ENCODE results near the gene TRERF1. TPM values are rescaled to one million over a fixed set of nuclear protein-coding genes. Genes with fewer than 3 reads are reported as not detected.

TRERF1 gene
- total and polyA plus RNA-seq, 2 experiments from 2014 or later: 11.2 to 20.6 TPM

DNA sequence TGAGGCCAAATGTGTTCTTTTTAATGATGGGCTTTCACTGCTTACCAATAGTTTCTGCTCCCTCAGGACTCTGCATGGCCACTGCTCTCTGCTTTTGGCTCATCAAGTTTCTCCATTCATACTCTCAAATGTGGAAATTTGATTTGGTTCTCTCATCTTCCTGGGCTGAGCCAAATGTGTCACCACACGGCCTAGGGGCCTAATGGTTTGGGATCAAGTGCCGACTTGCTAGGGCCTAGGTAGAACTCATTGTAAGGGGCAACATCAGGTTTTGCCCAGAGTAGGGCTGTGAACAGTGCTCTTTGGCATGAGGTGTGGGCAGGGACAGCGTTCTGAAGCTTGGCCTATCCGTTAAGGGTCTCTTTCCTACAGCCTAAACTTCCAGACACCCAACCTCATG lies 230.2 kb downstream of the TRERF1 start:
- Histone ChIP-seq H3K4me3 (no peak overlapping the region), H4K20me1 (replicated peaks; ENCODE audit: insufficient read depth) (no peaks in the 10 kb centered on the region), H3K9me2 (ENCODE audit: insufficient read depth) (no peaks in the 10 kb centered on the region), H3K4me1 (ENCODE audit: insufficient read depth) (peaks cover 4% of the 10 kb centered on the region; the same call in 1 of the 2 replicates), H3K36me3 (ENCODE audit: insufficient read depth) (no peaks in the 10 kb centered on the region), H3K27ac (ENCODE audit: low read depth) (no peak overlapping the region), H3F3A (replicated peaks; ENCODE audit: low read depth) (peaks cover 16% of the 10 kb centered on the region; the same call in 1 of the 2 replicates), H3K79me2 (replicated peaks; ENCODE audit: insufficient read depth) (peaks cover 8% of the 10 kb centered on the region), H2AFZ (no peak overlapping the region), H3K27me3 (ENCODE audit: insufficient read depth) (no peaks in the 10 kb centered on the region), H3K4me2 (no peak overlapping the region)
- DNase-seq (ENCODE audit: low spot score) (no peak), ATAC-seq (no peak)
- Mint-ChIP-seq H3K27me3 (ENCODE audit: insufficient read depth, low read depth, poor library complexity) (peaks cover 6% of the 10 kb centered on the region), H3K4me1 (peaks cover 12% of the 10 kb centered on the region), H3K27ac (no peak overlapping the region), H3K9me3 (no peaks in the 10 kb centered on the region), H3K36me3 (ENCODE audit: low read depth) (peaks cover 1% of the 10 kb centered on the region; the same call in 1 of the 3 replicates), H3K4me3 (no peak overlapping the region)
- TF ChIP-seq, protein P1, sequence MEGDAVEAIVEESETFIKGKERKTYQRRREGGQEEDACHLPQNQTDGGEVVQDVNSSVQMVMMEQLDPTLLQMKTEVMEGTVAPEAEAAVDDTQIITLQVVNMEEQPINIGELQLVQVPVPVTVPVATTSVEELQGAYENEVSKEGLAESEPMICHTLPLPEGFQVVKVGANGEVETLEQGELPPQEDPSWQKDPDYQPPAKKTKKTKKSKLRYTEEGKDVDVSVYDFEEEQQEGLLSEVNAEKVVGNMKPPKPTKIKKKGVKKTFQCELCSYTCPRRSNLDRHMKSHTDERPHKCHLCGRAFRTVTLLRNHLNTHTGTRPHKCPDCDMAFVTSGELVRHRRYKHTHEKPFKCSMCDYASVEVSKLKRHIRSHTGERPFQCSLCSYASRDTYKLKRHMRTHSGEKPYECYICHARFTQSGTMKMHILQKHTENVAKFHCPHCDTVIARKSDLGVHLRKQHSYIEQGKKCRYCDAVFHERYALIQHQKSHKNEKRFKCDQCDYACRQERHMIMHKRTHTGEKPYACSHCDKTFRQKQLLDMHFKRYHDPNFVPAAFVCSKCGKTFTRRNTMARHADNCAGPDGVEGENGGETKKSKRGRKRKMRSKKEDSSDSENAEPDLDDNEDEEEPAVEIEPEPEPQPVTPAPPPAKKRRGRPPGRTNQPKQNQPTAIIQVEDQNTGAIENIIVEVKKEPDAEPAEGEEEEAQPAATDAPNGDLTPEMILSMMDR (conservative IDR thresholded peaks at IDR 0.05; ENCODE audit: low read depth in 2 of 2): no peak
- TF ChIP-seq ZNF331 (CRISPR knock-in tag; IDR thresholded peaks at IDR 0.05; ENCODE audit: low read depth): no peak
- TF ChIP-seq EZH2 (IDR thresholded peaks at IDR 0.05; ENCODE audit: low read depth, unreplicated experiment): no peak
- TF ChIP-seq EZH2phosphoT487 (IDR thresholded peaks at IDR 0.05; ENCODE audit: unreplicated experiment): no peak
- no peak for TF ChIP-seq NANOG (IDR thresholded peaks at IDR 0.05; ENCODE audit: borderline replicate concordance)

DNA sequence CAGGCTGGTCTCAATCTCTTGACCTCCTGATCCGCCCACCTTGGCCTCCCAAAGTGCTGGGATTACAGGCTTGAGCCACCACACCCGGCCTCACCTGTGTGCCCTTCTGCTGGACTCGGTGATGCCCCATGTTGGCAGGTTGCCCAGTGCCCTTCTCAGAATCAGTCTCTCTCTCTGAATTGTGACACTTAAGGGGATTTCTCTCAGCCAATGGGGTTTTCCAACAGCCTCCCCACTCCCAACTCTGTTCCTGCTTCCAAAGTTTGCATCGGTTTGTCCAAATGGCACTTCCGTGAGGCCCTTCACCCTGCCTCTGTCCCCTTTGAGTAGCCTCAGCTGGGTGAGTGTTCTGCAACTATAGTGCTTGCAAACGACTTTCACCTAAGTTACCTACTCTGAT lies 230.9 kb downstream of the TRERF1 start:
- peaks cover 5% of the 10 kb centered on the region; the same call in 1 of the 2 replicates for H3K4me1 ChIP-seq (ENCODE audit: insufficient read depth)
- H3K4me2 ChIP-seq: no peak overlapping the region
- no peak overlapping the region for H3K4me3 ChIP-seq
- H3K9me2 ChIP-seq (ENCODE audit: insufficient read depth): no peaks in the 10 kb centered on the region
- Mint-ChIP-seq H3K36me3 (ENCODE audit: low read depth) (no peaks in the 10 kb centered on the region; the same call in 2 of the 3 replicates), H3K9me3 (no peaks in the 10 kb centered on the region), H3K27me3 (ENCODE audit: insufficient read depth, low read depth, poor library complexity) (peaks cover 6% of the 10 kb centered on the region), H3K27ac (no peak overlapping the region), H3K4me1 (peaks cover 13% of the 10 kb centered on the region), H3K4me3 (no peak overlapping the region)
- no peaks in the 10 kb centered on the region for H4K20me1 ChIP-seq (replicated peaks; ENCODE audit: insufficient read depth)
- no peak overlapping the region for H3K27ac ChIP-seq (ENCODE audit: low read depth)
- H3F3A ChIP-seq (replicated peaks; ENCODE audit: low read depth): peaks cover 11% of the 10 kb centered on the region; the same call in 1 of the 2 replicates
- ATAC-seq: no peak
- no peak for DNase-seq (ENCODE audit: low spot score)
- H3K36me3 ChIP-seq (ENCODE audit: insufficient read depth): no peaks in the 10 kb centered on the region
- no peaks in the 10 kb centered on the region for H3K27me3 ChIP-seq (ENCODE audit: insufficient read depth)
- peaks cover 10% of the 10 kb centered on the region for H3K79me2 ChIP-seq (replicated peaks; ENCODE audit: insufficient read depth)
- H2AFZ ChIP-seq: no peak overlapping the region
- TF ChIP-seq, protein P2, sequence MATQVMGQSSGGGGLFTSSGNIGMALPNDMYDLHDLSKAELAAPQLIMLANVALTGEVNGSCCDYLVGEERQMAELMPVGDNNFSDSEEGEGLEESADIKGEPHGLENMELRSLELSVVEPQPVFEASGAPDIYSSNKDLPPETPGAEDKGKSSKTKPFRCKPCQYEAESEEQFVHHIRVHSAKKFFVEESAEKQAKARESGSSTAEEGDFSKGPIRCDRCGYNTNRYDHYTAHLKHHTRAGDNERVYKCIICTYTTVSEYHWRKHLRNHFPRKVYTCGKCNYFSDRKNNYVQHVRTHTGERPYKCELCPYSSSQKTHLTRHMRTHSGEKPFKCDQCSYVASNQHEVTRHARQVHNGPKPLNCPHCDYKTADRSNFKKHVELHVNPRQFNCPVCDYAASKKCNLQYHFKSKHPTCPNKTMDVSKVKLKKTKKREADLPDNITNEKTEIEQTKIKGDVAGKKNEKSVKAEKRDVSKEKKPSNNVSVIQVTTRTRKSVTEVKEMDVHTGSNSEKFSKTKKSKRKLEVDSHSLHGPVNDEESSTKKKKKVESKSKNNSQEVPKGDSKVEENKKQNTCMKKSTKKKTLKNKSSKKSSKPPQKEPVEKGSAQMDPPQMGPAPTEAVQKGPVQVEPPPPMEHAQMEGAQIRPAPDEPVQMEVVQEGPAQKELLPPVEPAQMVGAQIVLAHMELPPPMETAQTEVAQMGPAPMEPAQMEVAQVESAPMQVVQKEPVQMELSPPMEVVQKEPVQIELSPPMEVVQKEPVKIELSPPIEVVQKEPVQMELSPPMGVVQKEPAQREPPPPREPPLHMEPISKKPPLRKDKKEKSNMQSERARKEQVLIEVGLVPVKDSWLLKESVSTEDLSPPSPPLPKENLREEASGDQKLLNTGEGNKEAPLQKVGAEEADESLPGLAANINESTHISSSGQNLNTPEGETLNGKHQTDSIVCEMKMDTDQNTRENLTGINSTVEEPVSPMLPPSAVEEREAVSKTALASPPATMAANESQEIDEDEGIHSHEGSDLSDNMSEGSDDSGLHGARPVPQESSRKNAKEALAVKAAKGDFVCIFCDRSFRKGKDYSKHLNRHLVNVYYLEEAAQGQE (IDR thresholded peaks at IDR 0.05; ENCODE audit: unreplicated experiment): no peak
- TF ChIP-seq, protein P3, sequence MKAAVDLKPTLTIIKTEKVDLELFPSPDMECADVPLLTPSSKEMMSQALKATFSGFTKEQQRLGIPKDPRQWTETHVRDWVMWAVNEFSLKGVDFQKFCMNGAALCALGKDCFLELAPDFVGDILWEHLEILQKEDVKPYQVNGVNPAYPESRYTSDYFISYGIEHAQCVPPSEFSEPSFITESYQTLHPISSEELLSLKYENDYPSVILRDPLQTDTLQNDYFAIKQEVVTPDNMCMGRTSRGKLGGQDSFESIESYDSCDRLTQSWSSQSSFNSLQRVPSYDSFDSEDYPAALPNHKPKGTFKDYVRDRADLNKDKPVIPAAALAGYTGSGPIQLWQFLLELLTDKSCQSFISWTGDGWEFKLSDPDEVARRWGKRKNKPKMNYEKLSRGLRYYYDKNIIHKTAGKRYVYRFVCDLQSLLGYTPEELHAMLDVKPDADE (IDR thresholded peaks at IDR 0.05): no peak
- TF ChIP-seq EZH2 (IDR thresholded peaks at IDR 0.05; ENCODE audit: low read depth, unreplicated experiment) (no peak), EZH2phosphoT487 (IDR thresholded peaks at IDR 0.05; ENCODE audit: unreplicated experiment) (no peak), ZNF331 (CRISPR knock-in tag; IDR thresholded peaks at IDR 0.05; ENCODE audit: low read depth) (no peak), STAT1 (IDR thresholded peaks at IDR 0.05; ENCODE audit: unreplicated experiment) (no peak)

Data from GM23338 (cell line).